Ramos (cell line): ENCODE data around the gene CSF2.

Experiments
- in situ Hi-C: fragments of 300-500 bp; cut with MboI; formaldehyde crosslinking; loops from one replicate; pipeline ENCODE4 v1.14.3; 2022; ENCODE audit warnings: low sequenced_read_pairs; ENCODE audit not compliant: unreplicated experiment

The CSF2 gene

DNA sequence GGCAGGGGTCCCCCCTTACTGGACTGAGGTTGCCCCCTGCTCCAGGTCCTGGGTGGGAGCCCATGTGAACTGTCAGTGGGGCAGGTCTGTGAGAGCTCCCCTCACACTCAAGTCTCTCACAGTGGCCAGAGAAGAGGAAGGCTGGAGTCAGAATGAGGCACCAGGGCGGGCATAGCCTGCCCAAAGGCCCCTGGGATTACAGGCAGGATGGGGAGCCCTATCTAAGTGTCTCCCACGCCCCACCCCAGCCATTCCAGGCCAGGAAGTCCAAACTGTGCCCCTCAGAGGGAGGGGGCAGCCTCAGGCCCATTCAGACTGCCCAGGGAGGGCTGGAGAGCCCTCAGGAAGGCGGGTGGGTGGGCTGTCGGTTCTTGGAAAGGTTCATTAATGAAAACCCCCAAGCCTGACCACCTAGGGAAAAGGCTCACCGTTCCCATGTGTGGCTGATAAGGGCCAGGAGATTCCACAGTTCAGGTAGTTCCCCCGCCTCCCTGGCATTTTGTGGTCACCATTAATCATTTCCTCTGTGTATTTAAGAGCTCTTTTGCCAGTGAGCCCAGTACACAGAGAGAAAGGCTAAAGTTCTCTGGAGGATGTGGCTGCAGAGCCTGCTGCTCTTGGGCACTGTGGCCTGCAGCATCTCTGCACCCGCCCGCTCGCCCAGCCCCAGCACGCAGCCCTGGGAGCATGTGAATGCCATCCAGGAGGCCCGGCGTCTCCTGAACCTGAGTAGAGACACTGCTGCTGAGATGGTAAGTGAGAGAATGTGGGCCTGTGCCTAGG lies at the start of gene CSF2:
TSS of gene CSF2 (plus strand) at position 559 of the 783 bp plus-strand sequence. CDS start at position 594, 35 bp downstream.
- in situ Hi-C loops: no loop called here

DNA sequence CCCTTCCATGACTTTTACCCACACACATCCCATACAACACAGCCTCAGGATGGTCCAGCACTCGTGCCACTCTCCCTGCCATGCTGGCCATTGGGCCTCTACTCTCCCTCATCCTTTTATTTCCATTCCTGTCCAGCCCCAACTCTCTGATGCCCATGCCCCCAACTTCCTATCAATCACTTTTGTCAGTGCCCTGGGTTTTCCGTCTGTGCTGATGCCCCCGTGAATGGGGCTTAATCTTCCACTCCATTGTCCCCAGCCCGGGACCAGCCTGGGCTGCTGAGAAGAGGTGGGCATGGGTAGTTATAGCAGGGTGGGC lies 49.5 kb upstream of the CSF2 start:
- in situ Hi-C loops: loop anchor here (25.0 kb wide), 1 partner anchor 912 kb away; no protein-coding TSS in a partner anchor

DNA sequence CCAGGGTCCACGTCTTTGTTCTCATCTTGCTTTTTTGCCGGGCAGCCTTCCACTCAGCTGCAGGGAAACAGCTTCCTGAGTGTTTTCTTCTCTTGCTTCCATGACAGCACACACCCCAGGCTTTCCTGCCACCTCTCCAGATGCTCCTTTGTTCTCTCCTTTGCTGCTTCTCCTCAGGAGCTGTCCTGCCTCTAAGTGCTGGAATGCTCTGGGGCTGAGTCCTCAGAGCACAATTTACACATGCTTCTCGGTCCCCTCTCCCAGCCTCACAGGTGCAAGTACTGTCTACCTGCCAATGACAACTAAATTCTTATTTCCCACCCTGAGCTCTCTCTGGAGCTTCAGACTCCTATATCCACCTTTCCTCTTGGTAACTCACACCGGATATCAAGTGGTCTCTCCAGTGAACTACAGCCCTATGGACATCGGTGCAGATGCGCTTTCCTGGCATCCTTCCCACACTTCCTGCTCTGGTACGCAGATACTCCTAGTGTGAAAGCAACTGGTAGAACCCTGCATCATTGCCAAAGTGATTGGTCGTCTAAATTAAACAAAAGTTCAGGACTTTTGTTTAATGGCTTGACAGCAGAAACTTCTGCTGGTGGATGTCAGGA lies 48.7 kb upstream of the CSF2 start:
- in situ Hi-C loops: loop anchor here (25.0 kb wide), 1 partner anchor 913 kb away; no protein-coding TSS in a partner anchor

DNA sequence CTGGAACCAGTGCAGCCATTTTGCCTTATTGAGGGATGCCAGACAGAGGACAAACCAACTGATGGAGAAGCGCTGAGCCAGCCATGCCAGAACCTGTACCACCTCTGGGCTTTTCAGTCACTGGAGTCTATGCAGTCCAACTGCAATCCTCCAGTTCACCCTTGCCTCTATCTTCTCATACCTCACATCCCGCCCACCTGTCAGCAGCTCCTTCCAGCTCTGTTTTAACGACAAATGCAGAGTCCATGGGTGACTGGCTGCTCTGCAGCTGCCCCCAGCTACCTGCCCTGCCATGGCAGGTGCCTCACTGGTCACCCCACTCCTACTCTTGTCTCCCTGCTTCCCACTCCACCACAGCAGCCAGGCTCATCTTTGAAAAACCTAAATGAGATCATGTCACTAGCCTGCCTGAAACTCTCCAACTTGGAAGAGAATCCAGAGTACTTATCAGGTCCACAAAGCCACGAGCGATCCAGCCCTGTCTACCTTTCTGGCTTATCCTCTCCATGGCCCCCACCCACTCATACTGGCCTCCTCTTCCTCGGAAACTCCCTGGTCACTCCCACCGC lies 48.1 kb upstream of the CSF2 start:
- in situ Hi-C loops: no loop called here

DNA sequence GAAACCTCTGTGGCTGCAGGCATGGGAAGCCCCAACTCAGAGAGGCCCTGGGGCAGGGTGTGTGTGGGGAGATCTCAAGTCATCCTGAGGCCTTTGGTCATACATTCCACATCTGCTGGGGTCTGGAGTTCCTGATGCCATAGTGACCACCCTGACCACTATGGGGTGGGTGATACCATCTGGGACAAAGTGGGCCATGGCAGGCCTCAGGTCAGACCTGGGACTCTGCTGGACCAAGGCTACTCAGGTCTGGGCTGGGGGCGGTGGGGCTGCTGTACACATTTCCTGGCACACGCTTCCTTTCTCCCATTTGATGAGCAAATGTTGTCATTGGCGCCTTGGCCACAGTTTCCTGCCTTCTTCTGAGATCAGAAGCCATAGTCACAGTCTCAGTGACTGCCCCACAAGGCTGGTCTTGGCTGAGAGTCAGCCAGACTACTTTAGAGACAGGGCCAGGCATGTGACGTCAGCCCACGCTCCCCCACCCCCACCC lies 47.0 kb upstream of the CSF2 start:
- in situ Hi-C loops: no loop called here

DNA sequence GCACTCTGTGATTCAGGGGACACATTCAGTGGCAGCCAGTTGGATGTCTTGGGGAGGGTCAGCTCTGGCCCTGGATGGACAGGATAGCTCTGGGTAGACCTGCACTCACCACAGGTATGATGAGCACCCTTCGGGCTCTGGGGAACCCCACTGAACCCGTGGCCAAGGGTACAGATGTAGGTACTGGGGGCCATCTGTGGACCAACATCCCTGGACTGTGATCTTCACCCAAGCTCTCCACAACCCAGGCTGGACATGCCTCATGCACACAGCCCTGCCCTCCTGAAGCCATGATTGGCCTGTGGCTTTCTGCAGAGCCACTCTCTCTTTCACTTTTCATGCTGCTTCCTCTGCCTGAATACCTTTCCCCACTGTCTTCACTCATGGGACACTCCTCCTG lies 46.6 kb upstream of the CSF2 start:
- in situ Hi-C loops: no loop called here

DNA sequence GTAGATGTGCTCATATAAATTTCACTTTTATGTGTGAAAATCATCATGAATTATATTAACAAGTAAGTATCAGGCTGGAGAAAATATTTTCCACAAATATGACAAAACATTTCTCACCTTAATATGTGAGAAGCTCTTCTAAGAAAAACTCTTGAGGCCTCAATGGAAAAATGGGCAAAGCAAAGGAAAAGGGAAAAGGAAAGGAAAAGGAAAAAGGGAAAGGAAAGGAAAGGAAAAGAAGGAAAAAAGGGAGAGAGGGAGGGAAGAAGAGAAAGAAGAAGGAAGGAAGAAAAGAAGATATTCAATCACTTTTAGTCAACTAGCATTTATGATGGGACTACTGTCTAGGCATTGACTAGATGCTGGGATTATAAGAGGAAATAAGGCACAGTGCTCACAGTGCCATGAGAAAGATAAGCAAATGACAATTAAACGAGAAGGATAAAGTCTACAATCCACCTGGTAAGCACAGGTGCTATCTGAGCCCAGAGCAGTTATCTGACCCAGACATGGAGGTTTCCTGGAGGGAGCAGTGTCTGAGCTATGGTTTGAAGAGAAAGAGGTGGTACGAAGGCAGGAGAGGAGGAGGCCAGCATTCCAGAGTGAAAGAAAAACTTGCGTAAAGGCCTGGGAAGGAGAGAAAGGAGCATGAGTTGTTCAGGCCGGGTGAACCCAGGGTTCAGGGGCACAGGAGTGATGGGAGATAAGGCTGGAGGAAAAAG lies 43.8 kb upstream of the CSF2 start:
- in situ Hi-C loops: no loop called here

DNA sequence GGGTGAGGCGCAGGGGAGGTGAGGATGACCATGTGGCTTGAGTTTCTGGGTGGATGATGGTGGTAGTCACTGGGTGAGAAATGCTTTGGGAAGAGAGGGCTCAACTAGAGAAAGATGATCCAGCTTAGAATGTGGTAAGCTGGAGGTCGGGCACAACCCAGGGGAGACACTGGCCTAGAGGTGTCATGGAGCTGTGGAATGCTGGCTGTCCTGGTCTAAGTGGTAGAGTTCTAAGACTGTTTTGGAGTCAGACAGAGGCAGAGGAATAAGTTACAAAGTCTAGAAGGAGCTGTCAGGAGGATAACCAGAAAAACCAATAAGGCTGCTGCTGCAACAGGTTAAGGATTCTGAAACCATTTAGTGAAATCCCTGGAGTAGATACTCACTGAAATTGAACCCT lies 43.0 kb upstream of the CSF2 start:
- in situ Hi-C loops: no loop called here

DNA sequence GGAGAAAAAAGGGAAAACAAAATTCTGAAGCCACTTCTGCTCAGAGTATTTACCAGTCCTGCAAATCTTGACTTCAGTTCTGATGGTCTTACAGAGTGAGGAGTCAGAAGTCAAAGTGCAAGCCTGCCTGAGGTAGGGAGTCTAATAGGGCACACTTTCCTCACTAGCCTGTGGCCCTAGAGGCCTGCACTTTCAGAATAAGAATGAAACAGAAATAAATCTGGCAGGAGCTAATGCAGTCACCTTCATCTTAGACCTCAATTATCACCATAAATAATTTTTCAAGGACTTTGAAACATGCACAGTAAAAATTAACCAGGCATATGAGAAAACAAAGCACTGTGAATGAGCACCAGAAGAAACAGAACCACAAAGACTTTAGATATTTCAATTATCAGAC lies 41.4 kb upstream of the CSF2 start:
- in situ Hi-C loops: no loop called here

DNA sequence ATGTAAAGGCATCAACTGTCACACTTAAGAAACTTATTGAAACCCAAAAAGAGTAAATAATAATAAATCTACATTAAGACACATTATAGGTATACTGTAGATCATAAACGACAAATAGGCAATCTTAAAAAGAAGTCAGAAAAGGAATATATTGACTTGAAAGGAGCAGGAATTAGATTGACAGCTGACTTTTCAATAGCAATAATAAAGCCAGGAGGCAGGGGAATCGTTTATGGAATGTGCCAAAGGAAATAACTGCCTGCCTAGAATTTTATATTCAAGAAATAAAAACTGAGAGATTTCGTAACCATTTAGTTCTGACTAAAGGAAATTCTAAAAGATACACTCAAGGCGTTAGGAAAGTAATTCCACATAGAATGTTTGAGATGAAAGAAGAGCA lies 40.5 kb upstream of the CSF2 start:
- in situ Hi-C loops: no loop called here

DNA sequence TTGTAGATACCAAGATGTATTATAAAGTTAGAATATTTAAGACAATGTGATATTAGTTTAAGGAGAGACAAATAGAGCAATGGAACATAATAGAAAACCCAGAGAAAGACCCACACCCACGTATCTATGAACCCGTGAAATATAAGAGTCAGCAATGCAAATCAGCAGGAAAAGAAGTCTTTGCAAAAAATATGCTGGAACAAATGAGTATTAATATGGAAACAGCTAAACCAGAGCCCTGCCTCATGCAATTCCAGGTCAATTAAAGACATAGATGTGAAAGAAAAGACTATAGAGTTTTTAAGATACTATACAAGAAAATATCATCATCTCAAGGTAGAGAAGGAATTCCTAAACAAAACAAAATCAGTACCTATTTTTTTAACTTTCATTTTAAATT lies 36.2 kb upstream of the CSF2 start:
- in situ Hi-C loops: no loop called here

DNA sequence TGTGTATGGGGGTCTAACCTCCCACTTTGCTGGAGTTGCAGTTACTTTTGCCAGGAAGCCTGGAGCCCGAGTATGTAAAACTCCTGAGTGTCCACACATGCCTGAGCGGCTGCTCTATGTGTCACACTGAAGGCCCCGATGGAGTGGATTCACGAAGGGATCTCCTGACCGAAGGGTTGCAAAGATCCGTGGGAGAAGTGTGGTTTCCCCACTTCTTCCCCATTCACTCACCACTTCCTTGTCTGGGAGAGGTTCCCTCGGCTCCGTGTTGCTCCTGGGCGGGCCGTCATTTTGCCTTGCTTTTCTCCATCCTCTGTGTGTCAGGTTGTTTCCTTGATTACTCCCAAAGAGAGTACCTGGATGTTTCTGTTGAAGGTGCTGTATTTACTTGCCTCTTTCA lies 29.4 kb upstream of the CSF2 start:
- in situ Hi-C loops: no loop called here

DNA sequence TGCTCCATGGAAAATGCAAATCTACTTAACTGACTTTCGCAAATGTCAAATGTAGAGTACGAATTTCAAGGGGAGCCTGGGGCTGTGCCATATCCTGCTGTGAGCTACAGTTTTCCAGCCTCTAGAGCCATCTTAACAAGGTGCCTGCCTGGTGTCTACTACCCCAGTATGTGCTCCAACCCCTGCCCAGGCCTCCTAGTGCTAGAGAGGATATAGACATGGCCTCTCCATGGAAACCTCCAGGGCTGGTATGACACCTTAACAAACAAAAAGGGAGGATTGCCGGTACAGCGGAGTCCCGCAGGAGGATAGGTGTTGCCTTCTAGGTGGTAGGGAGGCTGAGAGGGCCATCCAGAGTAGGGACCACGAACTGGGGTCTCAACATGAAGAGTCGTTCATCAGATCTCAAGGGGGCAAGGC lies 26.7 kb upstream of the CSF2 start:
- in situ Hi-C loops: no loop called here

DNA sequence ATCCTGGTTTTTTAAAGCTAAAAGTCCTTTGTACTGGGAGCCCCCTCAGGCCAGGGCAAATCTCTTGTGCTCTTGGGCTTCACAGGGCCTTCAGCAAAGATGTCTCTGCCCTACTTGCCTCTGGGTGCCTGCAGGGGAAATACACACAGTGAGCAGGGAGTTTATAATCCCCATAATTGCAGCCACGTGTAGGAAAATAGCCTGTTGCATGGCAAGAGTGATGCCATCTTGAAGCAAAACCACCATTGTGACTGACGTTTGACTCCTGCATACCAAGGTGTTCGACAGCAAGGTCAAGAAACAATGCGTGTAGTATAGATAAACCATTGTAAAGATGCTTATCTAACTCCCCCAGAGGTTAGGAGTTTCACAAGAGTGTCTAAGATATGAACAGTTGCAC lies 24.5 kb upstream of the CSF2 start:
- in situ Hi-C loops: no loop called here

DNA sequence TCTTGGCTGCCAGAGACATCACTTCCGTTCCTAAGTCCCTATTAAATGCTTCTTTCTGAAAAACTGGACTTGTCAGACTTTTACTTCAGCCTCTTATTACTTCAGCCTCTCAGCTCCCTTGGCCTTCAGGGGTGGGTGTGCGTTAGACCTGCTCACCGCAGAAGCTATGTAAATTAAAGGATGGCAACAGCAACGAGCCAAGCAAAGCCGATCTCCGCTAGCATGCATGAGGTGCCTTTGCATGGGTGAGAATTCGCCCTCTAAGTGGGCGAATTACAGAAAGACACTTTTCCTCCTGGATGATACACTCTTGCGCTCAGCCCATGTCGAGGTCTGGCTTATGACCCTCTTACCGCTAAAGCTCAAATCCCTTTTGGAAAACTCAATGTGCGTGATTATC lies 24.0 kb upstream of the CSF2 start:
- in situ Hi-C loops: no loop called here

DNA sequence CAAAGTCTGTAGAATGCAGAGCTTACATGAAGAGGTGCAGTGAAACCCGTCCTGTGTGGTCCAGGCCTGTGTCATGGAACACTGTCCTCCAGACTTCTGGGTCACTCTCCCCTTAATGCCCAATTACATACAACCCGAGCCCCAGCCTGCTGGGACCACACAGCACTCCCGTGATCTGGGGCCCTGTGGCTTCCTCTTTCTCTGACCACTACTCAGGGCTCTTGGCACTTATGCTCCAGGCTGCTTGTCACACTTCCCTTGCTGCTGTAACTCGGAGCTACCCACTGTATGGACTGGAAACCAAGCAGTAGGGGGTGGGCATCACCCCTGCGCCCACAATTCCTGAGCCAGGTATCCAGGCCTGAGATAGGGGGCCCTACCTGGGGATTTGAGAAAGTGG lies 23.5 kb upstream of the CSF2 start:
- in situ Hi-C loops: no loop called here

DNA sequence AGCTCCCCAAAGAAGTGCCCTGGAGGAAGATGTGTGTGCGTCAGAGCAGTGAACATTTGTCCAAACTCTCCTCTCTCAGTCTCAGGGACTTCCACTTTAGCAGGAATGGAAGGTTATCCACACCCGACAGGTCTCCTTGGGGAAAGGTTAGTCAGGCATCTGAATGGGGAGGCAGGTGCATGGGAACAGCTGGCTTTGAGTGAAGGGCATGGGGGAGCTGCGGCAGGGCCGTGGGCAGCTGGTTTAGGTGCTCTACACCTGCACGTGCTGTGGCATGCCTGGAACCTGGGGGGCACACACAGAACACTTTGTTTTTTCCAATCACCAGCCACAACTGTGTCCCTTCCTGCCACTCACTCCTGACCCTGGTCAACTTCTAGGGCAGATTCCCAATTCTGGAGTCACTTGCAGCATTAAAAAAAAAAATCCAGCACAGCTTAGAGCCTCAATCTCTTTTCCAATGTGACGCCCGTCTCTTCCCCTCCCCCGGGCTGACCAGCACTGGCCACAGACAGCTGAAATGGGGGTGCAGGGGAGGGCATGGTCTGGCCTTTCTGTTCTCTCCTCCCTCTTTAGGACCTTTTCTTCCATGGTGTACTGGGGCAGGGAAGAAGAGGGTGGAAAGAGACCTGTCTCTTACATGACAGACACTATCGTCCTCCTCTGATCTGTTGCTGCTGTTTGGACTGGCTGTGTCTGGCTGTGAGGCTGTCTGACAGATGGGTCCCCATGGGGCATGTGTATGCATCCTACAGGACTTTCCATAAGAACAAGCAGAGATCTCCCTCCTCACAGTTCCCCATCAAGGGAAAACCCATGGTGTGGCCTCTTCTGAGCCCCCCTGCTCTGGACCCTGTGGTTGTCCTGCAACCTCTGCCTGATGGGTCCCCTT lies 22.7 kb upstream of the CSF2 start:
- in situ Hi-C loops: no loop called here

DNA sequence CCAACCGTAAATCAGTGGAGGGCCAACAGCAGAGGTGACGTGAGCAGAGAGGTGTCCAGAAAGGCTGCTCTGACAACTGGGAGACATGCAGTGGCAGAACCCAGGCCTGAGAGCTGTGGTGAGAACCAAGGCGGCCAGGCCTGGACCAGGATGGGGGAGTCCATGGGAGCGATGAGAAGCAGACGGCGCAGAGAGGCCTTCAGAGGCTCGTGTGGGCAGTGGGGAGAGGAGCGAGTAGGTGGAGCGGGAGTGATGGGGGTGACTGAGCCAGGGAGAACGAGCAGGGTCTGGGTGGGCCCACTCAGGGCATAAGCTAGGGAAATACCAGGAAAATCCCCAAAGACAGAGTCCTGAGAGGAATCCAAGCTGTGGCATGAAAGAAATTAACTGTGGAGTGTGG lies 21.1 kb upstream of the CSF2 start:
- in situ Hi-C loops: no loop called here

DNA sequence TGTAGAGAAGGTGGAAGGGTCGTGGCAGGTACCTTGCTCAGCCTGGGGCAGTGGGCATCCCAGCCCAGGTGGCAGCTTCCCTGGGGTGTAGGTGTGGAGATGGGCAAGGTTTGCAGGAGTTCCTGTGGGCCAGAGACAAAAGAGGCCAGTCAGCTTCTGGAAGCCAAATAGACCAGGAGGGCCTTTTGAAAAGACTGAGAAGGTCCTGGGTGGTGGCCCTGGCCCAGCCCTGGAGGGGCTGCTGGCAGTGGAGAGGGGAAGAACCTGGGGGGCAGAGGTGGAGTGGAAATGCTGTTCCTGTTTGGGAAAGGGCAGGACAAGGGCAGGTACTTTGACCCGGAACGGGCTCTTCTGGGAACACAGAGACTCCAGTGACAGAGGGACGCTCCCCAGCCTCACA lies 20.1 kb upstream of the CSF2 start:
- in situ Hi-C loops: no loop called here
